Measurements from ENCODE around the gene SPOPL. TPM values are rescaled to one million over a fixed set of nuclear protein-coding genes. Genes with fewer than 3 reads are reported as not detected.

The SPOPL gene
- total RNA-seq, 1 experiment from 2014 or later = 31.6 TPM

DNA sequence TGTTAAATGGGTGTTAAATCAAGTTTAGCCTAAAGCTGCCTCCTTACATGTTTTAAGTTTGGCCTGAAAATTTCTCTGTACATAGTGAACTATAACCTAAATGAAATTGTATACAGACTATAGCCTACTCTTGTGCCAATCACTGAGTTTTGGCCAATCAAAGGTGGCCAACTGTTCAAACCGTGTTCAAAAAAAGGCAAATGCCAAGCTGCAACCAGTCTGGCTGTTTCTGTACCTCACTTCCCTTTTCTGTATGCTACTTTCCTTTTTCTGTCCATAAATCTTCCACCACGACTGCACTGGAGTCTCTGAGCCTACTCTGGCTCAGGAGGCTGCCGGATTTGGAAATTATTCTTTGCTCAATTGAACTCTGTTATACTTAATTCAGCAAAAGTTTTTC lies 121.0 kb downstream of the SPOPL start:
- DNase-seq = no peak
- POLR2A ChIA-PET = no interaction called here
- CTCF ChIA-PET = no interaction called here
- H3K27me3 ChIP-seq (replicated peaks; ENCODE audit: control insufficient read depth, insufficient read depth, low read length) = no peaks in the 10 kb centered on the region
- no peak overlapping the region for H3K4me3 ChIP-seq (ENCODE audit: low read depth, low read length)
- intact Hi-C loops (cut with micrococcal nuclease; ENCODE audit: unreplicated experiment) = no loop called here
- Mint-ChIP-seq H3K27ac (ENCODE audit: unreplicated experiment) (no peak overlapping the region), H3K4me3 (ENCODE audit: unreplicated experiment) (no peak overlapping the region), H3K27me3 (ENCODE audit: insufficient read depth, unreplicated experiment) (no peaks in the 10 kb centered on the region), H3K9me3 (ENCODE audit: unreplicated experiment) (peaks cover 10% of the 10 kb centered on the region), H3K36me3 (ENCODE audit: insufficient read depth, unreplicated experiment) (no peaks in the 10 kb centered on the region), H3K4me1 (ENCODE audit: low read depth, unreplicated experiment) (peaks cover 19% of the 10 kb centered on the region)
- BruUV-seq (replicated peaks) = no TSS peak
- H3K9me3 ChIP-seq = no peaks in the 10 kb centered on the region
- no peaks in the 10 kb centered on the region; the same call in 1 of the 2 replicates for H3K36me3 ChIP-seq (ENCODE audit: control insufficient read depth, insufficient read depth, low read length)
- H3K4me1 ChIP-seq = peaks cover 4% of the 10 kb centered on the region; the same call in 1 of the 2 replicates
- TF ChIP-seq, protein P1, sequence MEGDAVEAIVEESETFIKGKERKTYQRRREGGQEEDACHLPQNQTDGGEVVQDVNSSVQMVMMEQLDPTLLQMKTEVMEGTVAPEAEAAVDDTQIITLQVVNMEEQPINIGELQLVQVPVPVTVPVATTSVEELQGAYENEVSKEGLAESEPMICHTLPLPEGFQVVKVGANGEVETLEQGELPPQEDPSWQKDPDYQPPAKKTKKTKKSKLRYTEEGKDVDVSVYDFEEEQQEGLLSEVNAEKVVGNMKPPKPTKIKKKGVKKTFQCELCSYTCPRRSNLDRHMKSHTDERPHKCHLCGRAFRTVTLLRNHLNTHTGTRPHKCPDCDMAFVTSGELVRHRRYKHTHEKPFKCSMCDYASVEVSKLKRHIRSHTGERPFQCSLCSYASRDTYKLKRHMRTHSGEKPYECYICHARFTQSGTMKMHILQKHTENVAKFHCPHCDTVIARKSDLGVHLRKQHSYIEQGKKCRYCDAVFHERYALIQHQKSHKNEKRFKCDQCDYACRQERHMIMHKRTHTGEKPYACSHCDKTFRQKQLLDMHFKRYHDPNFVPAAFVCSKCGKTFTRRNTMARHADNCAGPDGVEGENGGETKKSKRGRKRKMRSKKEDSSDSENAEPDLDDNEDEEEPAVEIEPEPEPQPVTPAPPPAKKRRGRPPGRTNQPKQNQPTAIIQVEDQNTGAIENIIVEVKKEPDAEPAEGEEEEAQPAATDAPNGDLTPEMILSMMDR (IDR thresholded peaks at IDR 0.05; ENCODE audit: insufficient read depth in 1 of 2, low read depth in 1 of 2, low read length in 1 of 2, severe bottlenecking in 1 of 2, unreplicated experiment in 1 of 2) = no peak

Data from Caco-2 (cell line).